BE2C (cell line): ENCODE measurements around the gene PIK3C2B.

Experiments
- DNase-seq: peaks from one replicate; pipeline ENCODE4 v3.0.0-alpha.2; 2020
- H3K27me3 ChIP-seq: fragments of 250-450 bp; sonication (Bioruptor Pico); 2 replicates; pipeline ENCODE4 v1.5.1; 2020; ENCODE audit warnings: mild to moderate bottlenecking
- H3K36me3 ChIP-seq: fragments of 250-450 bp; sonication (Bioruptor Pico); 2 replicates; pipeline ENCODE4 v1.5.1; 2020; ENCODE audit warnings: mild to moderate bottlenecking
- H3K4me1 ChIP-seq: fragments of 250-450 bp; sonication (Bioruptor Pico); 2 replicates; pipeline ENCODE4 v1.5.1; 2020
- H3K4me3 ChIP-seq: 2 replicates; pipeline ENCODE4 v1.5.1; 2011; ENCODE audit warnings: low read depth, low read length
- H3K9me3 ChIP-seq: fragments of 250-450 bp; sonication (Bioruptor Pico); 2 replicates; pipeline ENCODE4 v1.5.1; 2020
- TF ChIP-seq, protein P1 (sequence below): IDR thresholded peaks from 2 replicates; pipeline ENCODE4 v1.5.1; 2012; ENCODE audit warnings: mild to moderate bottlenecking, low read depth, low read length

Gene PIK3C2B

DNA sequence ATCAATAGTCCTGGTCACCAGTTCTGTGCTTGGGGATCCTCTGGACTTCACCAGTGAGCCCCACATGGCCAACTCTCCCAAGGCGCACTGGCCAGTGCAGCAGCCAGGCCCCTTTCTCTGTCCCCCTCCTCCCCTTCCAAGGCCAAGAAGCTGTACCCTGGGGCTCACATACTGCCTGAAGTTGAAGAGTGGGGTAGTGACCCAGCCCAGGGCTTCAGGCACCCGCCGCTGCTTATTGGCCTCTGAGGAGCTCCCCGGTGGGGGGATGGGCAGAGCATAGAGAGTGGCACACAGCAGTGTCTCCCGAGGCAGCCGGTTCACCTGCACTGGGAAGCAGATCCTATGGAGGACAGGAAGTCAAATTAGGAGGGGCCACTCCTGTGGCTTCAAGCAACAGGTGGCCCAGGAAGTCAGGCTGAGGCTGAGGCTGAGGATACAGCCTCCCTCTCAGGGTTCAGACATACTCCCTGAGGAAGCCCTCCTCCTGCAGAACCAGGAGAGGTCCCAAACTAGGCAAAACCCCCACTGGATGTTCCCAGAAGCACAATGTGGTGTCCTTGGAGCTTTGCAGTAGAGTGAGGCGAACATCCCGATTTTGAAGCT is 44.8 kb downstream of the PIK3C2B start:
- peaks cover 8% of the 10 kb centered on the region; the same call in 1 of the 2 replicates for H3K4me1 ChIP-seq
- no peak for DNase-seq
- peaks cover 9% of the 10 kb centered on the region; the same call in 1 of the 2 replicates for H3K36me3 ChIP-seq
- H3K27me3 ChIP-seq: no peaks in the 10 kb centered on the region
- TF ChIP-seq, protein P1, sequence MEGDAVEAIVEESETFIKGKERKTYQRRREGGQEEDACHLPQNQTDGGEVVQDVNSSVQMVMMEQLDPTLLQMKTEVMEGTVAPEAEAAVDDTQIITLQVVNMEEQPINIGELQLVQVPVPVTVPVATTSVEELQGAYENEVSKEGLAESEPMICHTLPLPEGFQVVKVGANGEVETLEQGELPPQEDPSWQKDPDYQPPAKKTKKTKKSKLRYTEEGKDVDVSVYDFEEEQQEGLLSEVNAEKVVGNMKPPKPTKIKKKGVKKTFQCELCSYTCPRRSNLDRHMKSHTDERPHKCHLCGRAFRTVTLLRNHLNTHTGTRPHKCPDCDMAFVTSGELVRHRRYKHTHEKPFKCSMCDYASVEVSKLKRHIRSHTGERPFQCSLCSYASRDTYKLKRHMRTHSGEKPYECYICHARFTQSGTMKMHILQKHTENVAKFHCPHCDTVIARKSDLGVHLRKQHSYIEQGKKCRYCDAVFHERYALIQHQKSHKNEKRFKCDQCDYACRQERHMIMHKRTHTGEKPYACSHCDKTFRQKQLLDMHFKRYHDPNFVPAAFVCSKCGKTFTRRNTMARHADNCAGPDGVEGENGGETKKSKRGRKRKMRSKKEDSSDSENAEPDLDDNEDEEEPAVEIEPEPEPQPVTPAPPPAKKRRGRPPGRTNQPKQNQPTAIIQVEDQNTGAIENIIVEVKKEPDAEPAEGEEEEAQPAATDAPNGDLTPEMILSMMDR: no peak
- no peak overlapping the region for H3K4me3 ChIP-seq
- H3K9me3 ChIP-seq: no peaks in the 10 kb centered on the region

- no peak for DNase-seq
- peaks cover 9% of the 10 kb centered on the region; the same call in 1 of the 2 replicates for H3K36me3 ChIP-seq
- peaks cover 8% of the 10 kb centered on the region; the same call in 1 of the 2 replicates for H3K4me1 ChIP-seq
- no peaks in the 10 kb centered on the region for H3K27me3 ChIP-seq
- no peaks in the 10 kb centered on the region for H3K9me3 ChIP-seq
- no peak overlapping the region for H3K4me3 ChIP-seq
- TF ChIP-seq, protein P1: no peak
Observed at GRCh38 chr1:204448991-204449677, 45.5 kb downstream of the PIK3C2B start.

GRCh38 chr1:204448344-204448964 is 46.2 kb downstream of the PIK3C2B start:
- H3K9me3 ChIP-seq: no peaks in the 10 kb centered on the region
- TF ChIP-seq, protein P1: no peak
- H3K36me3 ChIP-seq: peaks cover 10% of the 10 kb centered on the region
- H3K27me3 ChIP-seq: no peaks in the 10 kb centered on the region
- no peak overlapping the region for H3K4me3 ChIP-seq
- H3K4me1 ChIP-seq: peaks cover 8% of the 10 kb centered on the region; the same call in 1 of the 2 replicates
- no peak for DNase-seq

GRCh38 chr1:204447736-204448135 is 46.9 kb downstream of the PIK3C2B start:
- TF ChIP-seq, protein P1: no peak
- no peaks in the 10 kb centered on the region for H3K9me3 ChIP-seq
- no peaks in the 10 kb centered on the region for H3K27me3 ChIP-seq
- no peak for DNase-seq
- no peak overlapping the region for H3K4me3 ChIP-seq
- H3K36me3 ChIP-seq: peaks cover 14% of the 10 kb centered on the region
- H3K4me1 ChIP-seq: peaks cover 8% of the 10 kb centered on the region; the same call in 1 of the 2 replicates

DNA sequence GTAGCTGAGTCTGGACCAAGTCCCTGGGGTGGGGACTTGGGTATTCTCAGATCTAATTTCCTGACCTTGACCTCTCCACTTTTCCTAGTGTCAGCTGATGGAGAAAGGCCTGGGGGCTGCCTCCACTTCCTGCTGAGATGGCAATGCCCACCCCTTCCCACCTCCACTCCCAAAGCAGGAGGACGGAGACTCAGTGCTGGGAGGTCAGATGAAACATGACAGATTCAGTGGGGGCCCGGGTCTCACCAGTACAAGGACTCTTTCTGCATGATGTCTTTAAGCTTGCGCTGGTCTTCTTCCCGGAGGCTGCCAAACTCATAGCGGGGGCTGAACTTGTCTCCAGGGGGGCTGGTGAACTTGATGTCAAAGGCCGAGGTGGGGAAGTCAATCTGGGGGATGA is 47.4 kb downstream of the PIK3C2B start:
- TF ChIP-seq, protein P1: no peak
- DNase-seq: no peak
- peaks cover 8% of the 10 kb centered on the region; the same call in 1 of the 2 replicates for H3K4me1 ChIP-seq
- H3K9me3 ChIP-seq: no peaks in the 10 kb centered on the region
- peaks cover 14% of the 10 kb centered on the region for H3K36me3 ChIP-seq
- no peaks in the 10 kb centered on the region for H3K27me3 ChIP-seq
- no peak overlapping the region for H3K4me3 ChIP-seq
